H9 (cell line): ENCODE data around the gene SRP9. TPM values are rescaled to one million over a fixed set of nuclear protein-coding genes. Genes with fewer than 3 reads are reported as not detected.

Experiments used
- DNase-seq: peaks from one replicate; pipeline ENCODE4 v3.0.0-alpha.2; 2017
- H2AFZ ChIP-seq: one replicate; pipeline ENCODE4 v1.6.1; 2013; ENCODE audit warnings: mild to moderate bottlenecking, low read length, control low read depth, moderate library complexity
- H2AK5ac ChIP-seq: 2 replicates; pipeline ENCODE4 v1.6.1; 2013; ENCODE audit warnings: low read length, control low read depth, mixed read lengths; ENCODE audit not compliant: insufficient read length
- H2BK120ac ChIP-seq: one replicate; pipeline ENCODE4 v1.6.1; 2013; ENCODE audit warnings: low read depth, mild to moderate bottlenecking, low read length, control low read depth, inconsistent platforms; ENCODE audit not compliant: poor library complexity, severe bottlenecking
- H2BK12ac ChIP-seq: 2 replicates; pipeline ENCODE4 v1.6.1; 2013; ENCODE audit warnings: low read length, control low read depth, mixed read lengths, low read depth; ENCODE audit not compliant: insufficient read length
- H2BK15ac ChIP-seq: 2 replicates; pipeline ENCODE4 v1.6.1; 2013; ENCODE audit warnings: low read depth, low read length, control low read depth
- H2BK20ac ChIP-seq: one replicate; pipeline ENCODE4 v1.6.1; 2013; ENCODE audit warnings: low read depth, mild to moderate bottlenecking, low read length, control low read depth, inconsistent platforms; ENCODE audit not compliant: poor library complexity, severe bottlenecking
- H2BK5ac ChIP-seq: 2 replicates; pipeline ENCODE4 v1.6.1; 2013; ENCODE audit warnings: low read length, control low read depth, mixed read lengths; ENCODE audit not compliant: insufficient read length
- H3K14ac ChIP-seq: 2 replicates; pipeline ENCODE4 v1.6.1; 2013; ENCODE audit warnings: low read length, control low read depth; ENCODE audit not compliant: insufficient read depth
- H3K18ac ChIP-seq: 2 replicates; pipeline ENCODE4 v1.6.1; 2013; ENCODE audit warnings: low read depth, mild to moderate bottlenecking, mixed read lengths, low read length, control low read depth; ENCODE audit not compliant: insufficient read length
- H3K23ac ChIP-seq: 2 replicates; pipeline ENCODE4 v1.6.1; 2013; ENCODE audit warnings: low read length, control low read depth, mixed read lengths, low read depth; ENCODE audit not compliant: insufficient read length
- H3K23me2 ChIP-seq: 2 replicates; pipeline ENCODE4 v1.6.1; 2013; ENCODE audit warnings: low read depth, mild to moderate bottlenecking, mixed read lengths, low read length, control low read depth; ENCODE audit not compliant: insufficient read length, poor library complexity, severe bottlenecking
- H3K27ac ChIP-seq: 2 replicates; pipeline ENCODE4 v1.5.1; 2013; ENCODE audit warnings: low read length, control low read depth, mixed read lengths, low read depth; ENCODE audit not compliant: insufficient read length
- H3K27me3 ChIP-seq: 2 replicates; pipeline ENCODE4 v1.6.1; 2013; ENCODE audit warnings: low read length, control low read depth, inconsistent platforms; ENCODE audit not compliant: insufficient read depth
- H3K4ac ChIP-seq: 2 replicates; pipeline ENCODE4 v1.6.1; 2013; ENCODE audit warnings: low read depth, mild to moderate bottlenecking, control low read depth, inconsistent platforms, low read length, moderate library complexity
- H3K4me1 ChIP-seq: 2 replicates; pipeline ENCODE4 v1.6.1; 2013; ENCODE audit warnings: low read length, control low read depth, inconsistent platforms; ENCODE audit not compliant: insufficient read depth
- H3K4me2 ChIP-seq: 2 replicates; pipeline ENCODE4 v1.6.1; 2013; ENCODE audit warnings: low read length, control low read depth, mixed read lengths; ENCODE audit not compliant: insufficient read length, insufficient read depth
- H3K56ac ChIP-seq: 2 replicates; pipeline ENCODE4 v1.6.1; 2013; ENCODE audit warnings: low read depth, mild to moderate bottlenecking, mixed read lengths, low read length, control low read depth; ENCODE audit not compliant: insufficient read length
- H3K79me1 ChIP-seq: 2 replicates; pipeline ENCODE4 v1.6.1; 2013; ENCODE audit warnings: low read depth, mild to moderate bottlenecking, moderate library complexity, low read length, control low read depth, inconsistent platforms; ENCODE audit not compliant: insufficient read depth, poor library complexity, severe bottlenecking
- H3K79me2 ChIP-seq: 2 replicates; pipeline ENCODE4 v1.6.1; 2013; ENCODE audit warnings: low read length, control low read depth, inconsistent platforms; ENCODE audit not compliant: insufficient read depth
- H3K9ac ChIP-seq: 2 replicates; pipeline ENCODE4 v1.6.1; 2013; ENCODE audit warnings: low read length, control low read depth, mixed read lengths; ENCODE audit not compliant: insufficient read length; ENCODE audit errors: extremely low read depth
- H3K9me3 ChIP-seq: one replicate; pipeline ENCODE4 v1.6.1; 2013; ENCODE audit warnings: low read depth, low read length, inconsistent platforms; ENCODE audit not compliant: control insufficient read depth
- H3T11ph ChIP-seq: one replicate; pipeline ENCODE4 v1.6.1; 2013; ENCODE audit warnings: mild to moderate bottlenecking, low read length, control low read depth, inconsistent platforms
- H4K20me1 ChIP-seq: one replicate; pipeline ENCODE4 v1.6.1; 2013; ENCODE audit not compliant: control insufficient read depth, insufficient read length, insufficient read depth
- H4K5ac ChIP-seq: 2 replicates; pipeline ENCODE4 v1.6.1; 2013; ENCODE audit warnings: low read depth, mild to moderate bottlenecking, mixed read lengths, low read length, control low read depth; ENCODE audit not compliant: insufficient read length
- H4K8ac ChIP-seq: replicated peaks from 2 replicates; pipeline ENCODE4 v1.6.1; 2013; ENCODE audit warnings: low read length, control low read depth, mixed read lengths, low read depth; ENCODE audit not compliant: insufficient read length
- H4K91ac ChIP-seq: 2 replicates; pipeline ENCODE4 v1.6.1; 2013; ENCODE audit warnings: low read depth, mild to moderate bottlenecking, moderate library complexity, mixed read lengths, low read length, control low read depth; ENCODE audit not compliant: insufficient read length
- H3K27ac Mint-ChIP-seq, 3 experiments: 2 replicates in 2 of 3; 3 replicates in 1 of 3; pipeline ENCODE4 v1.8.0; 2020 to 2021; ENCODE audit warnings: mixed read lengths in 3 of 3, mild to moderate bottlenecking in 1 of 3, moderate library complexity in 1 of 3
- H3K27me3 Mint-ChIP-seq: 2 replicates; pipeline ENCODE4 v1.8.0; 2021; ENCODE audit warnings: low read depth, mild to moderate bottlenecking, moderate library complexity, mixed read lengths
- H3K36me3 Mint-ChIP-seq, 3 experiments: 2 replicates in 2 of 3; 3 replicates in 1 of 3; pipeline ENCODE4 v1.8.0; 2020 to 2021; ENCODE audit warnings: low read depth in 3 of 3, mixed read lengths in 3 of 3; ENCODE audit not compliant: insufficient read depth in 1 of 3
- H3K4me1 Mint-ChIP-seq, 2 experiments: 2 replicates each; pipeline ENCODE4 v1.8.0; 2020; ENCODE audit warnings: mixed read lengths in 2 of 2
- H3K4me3 Mint-ChIP-seq, 2 experiments: 2 replicates in 1 of 2; 3 replicates in 1 of 2; pipeline ENCODE4 v1.8.0; 2020 to 2021; ENCODE audit warnings: mild to moderate bottlenecking in 2 of 2, mixed read lengths in 2 of 2, moderate library complexity in 1 of 2
- H3K9me3 Mint-ChIP-seq, 2 experiments: 2 replicates in 1 of 2; 3 replicates in 1 of 2; pipeline ENCODE4 v1.8.0; 2020; ENCODE audit warnings: mild to moderate bottlenecking in 2 of 2, mixed read lengths in 2 of 2, moderate library complexity in 1 of 2
- CTCF ChIP-seq: fragments of 200-600 bp; sonication (generic); conservative IDR thresholded peaks from 3 replicates; pipeline ENCODE4 v1.8.0; 2021; ENCODE audit warnings: antibody characterized with exemption, mild to moderate bottlenecking
- WGBS: extraction: QIAGEN DNeasy Blood & Tissue Kit; methylation state at CpG from one replicate; pipeline ENCODE4 v1.1.7; 2013; ENCODE audit warnings: missing lambda C conversion rate, low lambda C conversion rate, mixed read lengths; ENCODE audit not compliant: insufficient read length; ENCODE audit errors: extremely low coverage; 5-methylcytosine and 5-hydroxymethylcytosine counted together
- total RNA-seq: library from RNA; stranded (reverse); gene quantifications from 2 replicates; pipeline ENCODE4 v1.2.1, GENCODE V29; 2021

SRP9 gene
- total RNA-seq, 1 experiment from 2014 or later, result 403 TPM

GRCh38 chr1:225762002-225762441, 15.6 kb upstream of the SRP9 start:
- H3K79me1 ChIP-seq, result no peaks in the 10 kb centered on the region
- Mint-ChIP-seq H3K4me1 (peaks cover 22 to 24% of the 10 kb centered on the region in 2 experiments), H3K36me3 (no peaks in the 10 kb centered on the region), H3K27ac (no peak overlapping the region), H3K27me3 (peaks cover 4% of the 10 kb centered on the region; the same call in 1 of the 2 replicates), H3K9me3 (no peaks in the 10 kb centered on the region), H3K4me3 (no peak overlapping the region)
- DNase-seq, result no peak
- H3K23ac ChIP-seq, result no peak overlapping the region
- H4K91ac ChIP-seq, result no peak overlapping the region
- H2AK5ac ChIP-seq, result no peak overlapping the region
- no peak overlapping the region for H2BK15ac ChIP-seq
- no peaks in the 10 kb centered on the region for H3K9me3 ChIP-seq
- H4K5ac ChIP-seq, result no peak overlapping the region
- H2BK12ac ChIP-seq, result no peak overlapping the region
- no peaks in the 10 kb centered on the region for H3K79me2 ChIP-seq
- H3K9ac ChIP-seq, result no peak overlapping the region
- H3T11ph ChIP-seq, result no peak overlapping the region
- no peak for TF ChIP-seq CTCF
- H2AFZ ChIP-seq, result no peak overlapping the region
- no peak overlapping the region for H3K14ac ChIP-seq
- H3K4me2 ChIP-seq, result no peak overlapping the region
- H3K18ac ChIP-seq, result no peak overlapping the region
- no peaks in the 10 kb centered on the region for H4K20me1 ChIP-seq
- no peak overlapping the region for H2BK120ac ChIP-seq
- H3K23me2 ChIP-seq, result no peaks in the 10 kb centered on the region
- no peak overlapping the region for H3K56ac ChIP-seq
- H4K8ac ChIP-seq, result no peak overlapping the region
- H3K27ac ChIP-seq, result no peak overlapping the region
- H3K4me1 ChIP-seq, result no peaks in the 10 kb centered on the region; the same call in 1 of the 2 replicates
- H2BK5ac ChIP-seq, result no peak overlapping the region
- no peaks in the 10 kb centered on the region for H3K27me3 ChIP-seq
- no CpG with 5 or more reads among the region's 5 CpGs for WGBS
- H3K4ac ChIP-seq, result no peak overlapping the region
- no peak overlapping the region for H2BK20ac ChIP-seq
